NT2/D1 (cell line): ENCODE measurements around the gene HACE1.

ENCODE experiments used
- YY1 ChIP-seq: IDR thresholded peaks from 2 replicates; pipeline ENCODE4 v1.6.1; 2011; ENCODE audit not compliant: insufficient read length, insufficient read depth
- ZNF274 ChIP-seq: IDR thresholded peaks from 2 replicates; pipeline ENCODE4 v1.6.1; 2011; ENCODE audit warnings: mild to moderate bottlenecking, low read depth, low read length

DNA sequence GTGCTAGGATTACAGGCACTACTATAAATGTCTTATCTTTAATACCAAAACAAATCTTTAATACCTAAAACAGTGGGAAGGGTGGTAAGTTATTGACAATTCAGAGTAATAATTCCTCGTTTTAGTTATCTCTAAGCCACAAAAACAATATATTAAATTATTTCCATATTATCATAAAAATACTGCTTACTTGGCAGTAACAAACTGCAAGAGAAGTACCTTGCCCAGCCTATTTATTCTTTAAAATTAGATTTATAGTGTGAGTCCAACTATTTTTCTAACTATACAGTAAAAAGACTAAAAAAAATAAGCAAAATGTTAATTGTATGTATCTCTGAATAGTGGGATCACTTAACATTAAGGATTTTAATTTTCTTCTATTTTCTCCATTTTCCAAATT lies 123.2 kb downstream of the HACE1 start:
- TF ChIP-seq YY1 (no peak), ZNF274 (no peak)
